Cerebellar cortex (tissue), 1 donor: ENCODE data around the gene RBCK1.
A peak's percentile ranks its signal among the peaks of the same experiment; 100 is the strongest.

Source experiments
- DNase-seq: peaks from one replicate; pipeline ENCODE4 v3.0.0-alpha.2; 2015; ENCODE audit warnings: low spot score

RBCK1 gene

GRCh38 chr20:418858-419365 is 10.8 kb downstream of the RBCK1 start:
- no peak for DNase-seq

GRCh38 chr20:419556-420165 is 11.6 kb downstream of the RBCK1 start:
- DNase-seq: no peak

GRCh38 chr20:420166-420620 is 12.1 kb downstream of the RBCK1 start:
- no peak for DNase-seq

- DNase-seq: no peak
These were observed 12.8 kb downstream of the RBCK1 start for GRCh38 chr20:420721-421574.

GRCh38 chr20:421685-422250 is 13.7 kb downstream of the RBCK1 start:
- DNase-seq: no peak

GRCh38 chr20:426566-426965 is 18.5 kb downstream of the RBCK1 start:
- no peak for DNase-seq

GRCh38 chr20:427401-427800 is 19.3 kb downstream of the RBCK1 start:
- no peak for DNase-seq

GRCh38 chr20:427849-428657 is 20.0 kb downstream of the RBCK1 start:
- DNase-seq: no peak

- DNase-seq: no peak
These were observed 20.6 kb downstream of the RBCK1 start for GRCh38 chr20:428658-429200.

- DNase-seq: no peak
These were observed 22.2 kb downstream of the RBCK1 start for GRCh38 chr20:430091-430999.

GRCh38 chr20:431012-431904 is 23.2 kb downstream of the RBCK1 start:
- peak; percentile 92 for DNase-seq

- DNase-seq: no peak
These were observed 24.1 kb downstream of the RBCK1 start for GRCh38 chr20:432208-432607.

GRCh38 chr20:432677-433299 is 24.7 kb downstream of the RBCK1 start:
- DNase-seq: no peak

- DNase-seq: no peak
These were observed 25.3 kb downstream of the RBCK1 start for GRCh38 chr20:433300-433975.

GRCh38 chr20:434221-434620 is 26.1 kb downstream of the RBCK1 start:
- DNase-seq: no peak

- DNase-seq: no peak
These were observed 26.7 kb downstream of the RBCK1 start for GRCh38 chr20:434661-435419.

GRCh38 chr20:435558-435957 is 27.5 kb downstream of the RBCK1 start:
- no peak for DNase-seq

GRCh38 chr20:436476-436875 is 28.4 kb downstream of the RBCK1 start:
- no peak for DNase-seq
